Measurements from ENCODE around the gene TLR8. TPM values are rescaled to one million over a fixed set of nuclear protein-coding genes. Genes with fewer than 3 reads are reported as not detected.

The TLR8 gene
- total and polyA plus RNA-seq, 2 of the 13 experiments (the other 11 are each of a cell fraction or from before 2014, with no cell fraction given) = not detected

DNA sequence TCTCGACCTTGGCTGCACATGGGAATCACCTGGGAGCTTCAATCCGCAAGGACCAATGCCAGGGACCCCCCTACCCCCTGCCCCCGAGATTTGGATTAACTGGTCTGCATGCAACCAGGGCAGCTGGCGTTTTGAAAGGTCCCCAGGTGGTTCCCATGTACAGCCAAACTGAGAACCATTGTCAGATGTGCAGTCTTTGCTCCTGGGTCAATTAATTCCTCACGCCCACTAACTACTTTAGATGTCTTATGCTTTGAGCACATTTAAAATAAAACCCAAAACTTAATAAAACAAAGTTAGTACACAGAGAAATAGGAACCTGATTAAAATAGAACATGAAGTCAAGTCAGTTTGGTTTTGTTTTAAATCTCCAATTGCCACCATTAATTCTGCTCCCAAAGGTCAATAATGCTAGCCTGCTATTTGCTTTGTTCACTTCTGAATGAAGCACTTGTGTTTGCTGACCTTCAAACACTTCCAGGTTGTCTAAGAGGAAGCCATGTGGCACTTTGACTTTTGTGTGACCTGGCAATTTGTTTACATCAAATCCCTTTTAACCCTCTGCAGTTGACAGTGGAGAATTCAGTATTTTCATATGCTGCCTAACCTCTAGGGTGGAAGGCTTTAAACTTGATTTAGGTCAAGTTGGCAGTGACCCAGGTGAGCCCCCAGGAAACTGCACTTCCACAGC lies 41.3 kb downstream of the TLR8 start (continued):
- TF ChIP-seq ZNF160 (CRISPR knock-in tag; IDR thresholded peaks at IDR 0.05) = no peak
- TF ChIP-seq, protein P1, sequence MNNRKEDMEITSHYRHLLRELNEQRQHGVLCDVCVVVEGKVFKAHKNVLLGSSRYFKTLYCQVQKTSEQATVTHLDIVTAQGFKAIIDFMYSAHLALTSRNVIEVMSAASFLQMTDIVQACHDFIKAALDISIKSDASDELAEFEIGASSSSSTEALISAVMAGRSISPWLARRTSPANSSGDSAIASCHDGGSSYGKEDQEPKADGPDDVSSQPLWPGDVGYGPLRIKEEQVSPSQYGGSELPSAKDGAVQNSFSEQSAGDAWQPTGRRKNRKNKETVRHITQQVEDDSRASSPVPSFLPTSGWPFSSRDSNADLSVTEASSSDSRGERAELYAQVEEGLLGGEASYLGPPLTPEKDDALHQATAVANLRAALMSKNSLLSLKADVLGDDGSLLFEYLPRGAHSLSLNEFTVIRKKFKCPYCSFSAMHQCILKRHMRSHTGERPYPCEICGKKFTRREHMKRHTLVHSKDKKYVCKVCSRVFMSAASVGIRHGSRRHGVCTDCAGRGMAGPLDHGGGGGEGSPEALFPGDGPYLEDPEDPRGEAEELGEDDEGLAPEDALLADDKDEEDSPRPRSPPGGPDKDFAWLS (CRISPR knock-in tag; IDR thresholded peaks at IDR 0.05; ENCODE audit: borderline replicate concordance) = no peak
- no peak for TF ChIP-seq ZNF773 (CRISPR knock-in tag; IDR thresholded peaks at IDR 0.05; ENCODE audit: borderline replicate concordance)
- no peak for TF ChIP-seq NFE2 (CRISPR knock-in tag; IDR thresholded peaks at IDR 0.05)
- TF ChIP-seq EHMT2 (IDR thresholded peaks at IDR 0.05; ENCODE audit: borderline replicate concordance, low read depth, low read length) = peak; percentile 80; the same call in 1 of the 2 replicates
- TF ChIP-seq PHB2 (IDR thresholded peaks at IDR 0.05; ENCODE audit: partially characterized antibody) = no peak
- no peak for TF ChIP-seq SNAPC2 (CRISPR knock-in tag; IDR thresholded peaks at IDR 0.05)
- no peak for TF ChIP-seq KDM2A (CRISPR knock-in tag; IDR thresholded peaks at IDR 0.05; ENCODE audit: borderline replicate concordance, low read depth)
- TF ChIP-seq ELF3 (CRISPR knock-in tag; IDR thresholded peaks at IDR 0.05) = peak; percentile 77
- no peak for TF ChIP-seq JUN (CRISPR knock-in tag; IDR thresholded peaks at IDR 0.05)
- no peak for TF ChIP-seq ZC3H13 (CRISPR knock-in tag; IDR thresholded peaks at IDR 0.05)
- 0 out of 4 replicates have a peak, but pooled peaks of 1 of the 2 experiments have one; percentile 35 for TF ChIP-seq KLF16 (CRISPR knock-in tag; IDR thresholded peaks at IDR 0.05)

DNA sequence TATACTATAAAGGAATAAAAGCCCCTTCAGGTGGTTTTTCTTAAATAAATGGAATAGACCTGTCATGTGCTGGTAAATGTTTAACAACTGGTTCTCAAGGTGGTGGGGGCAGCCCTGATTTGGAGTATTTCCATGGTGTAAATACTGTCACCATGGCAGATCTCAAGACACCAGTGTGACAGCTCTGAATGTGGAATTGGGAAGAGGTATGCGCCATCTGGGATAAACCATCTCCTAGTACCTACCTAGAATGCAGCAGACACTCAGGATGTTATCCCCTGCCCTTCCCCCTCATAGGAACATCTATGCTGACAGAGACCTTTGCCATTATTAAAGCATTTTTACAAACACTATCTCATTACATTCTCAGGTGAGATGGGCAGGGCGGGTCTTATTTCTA lies 42.1 kb downstream of the TLR8 start:
- intact Hi-C loops (cut with micrococcal nuclease; ENCODE audit: unreplicated experiment) (no loop called here), in situ Hi-C loops (cut with HindIII; ENCODE audit: extremely low pct_ligation_motif_present, low pct_unique_long_range_greater_than_20kb) (no loop called here)
- FAIRE-seq (no peak), DNase-seq (ENCODE audit: low spot score) (no peak), ATAC-seq (no peak)
- Histone ChIP-seq H3K27ac (ENCODE audit: extremely low read length, insufficient read depth, low read length) (peak overlapping the region; percentile 71), H2AFZ (ENCODE audit: low read length) (no peak overlapping the region), H3K4me3 (replicated peaks in 1 of 3; ENCODE audit: insufficient read depth in 1 of 3, low read depth in 2 of 3, low read length in 3 of 3) (no peak overlapping the region), H3K27me3 (ENCODE audit: control insufficient read depth in 1 of 2, insufficient read depth in 2 of 2, low read length in 2 of 2) (no peaks in the 10 kb centered on the region), H3K9me3 (ENCODE audit: low read length) (no peaks in the 10 kb centered on the region), H3K9ac (ENCODE audit: insufficient read depth, low read depth, low read length) (no peak overlapping the region), H3K4me2 (ENCODE audit: low read depth, low read length) (no peak overlapping the region), H3K79me2 (ENCODE audit: insufficient read depth, low read length) (no peaks in the 10 kb centered on the region), H3K4me1 (ENCODE audit: insufficient read depth, low read length) (peaks cover 55% of the 10 kb centered on the region), H4K20me1 (ENCODE audit: insufficient read depth, low read length) (no peaks in the 10 kb centered on the region), H3K36me3 (replicated peaks in 1 of 2; ENCODE audit: control insufficient read depth in 1 of 2, insufficient read depth in 2 of 2, low read length in 2 of 2) (no peaks in the 10 kb centered on the region)
- ChIA-PET CTCF (ENCODE audit: low intra/inter-chr PET ratio, low total read pairs) (interaction anchor here (4.1 kb wide), 1 partner anchor 539 kb away, joined by 35 read pairs; no protein-coding TSS in a partner anchor), POLR2A (no interaction called here)
- 100% methylated on average over 1 of the region's 2 CpGs for WGBS (ENCODE audit: low lambda C conversion rate)
- no TSS peak for BruUV-seq (replicated peaks)
- TF ChIP-seq, protein P2, sequence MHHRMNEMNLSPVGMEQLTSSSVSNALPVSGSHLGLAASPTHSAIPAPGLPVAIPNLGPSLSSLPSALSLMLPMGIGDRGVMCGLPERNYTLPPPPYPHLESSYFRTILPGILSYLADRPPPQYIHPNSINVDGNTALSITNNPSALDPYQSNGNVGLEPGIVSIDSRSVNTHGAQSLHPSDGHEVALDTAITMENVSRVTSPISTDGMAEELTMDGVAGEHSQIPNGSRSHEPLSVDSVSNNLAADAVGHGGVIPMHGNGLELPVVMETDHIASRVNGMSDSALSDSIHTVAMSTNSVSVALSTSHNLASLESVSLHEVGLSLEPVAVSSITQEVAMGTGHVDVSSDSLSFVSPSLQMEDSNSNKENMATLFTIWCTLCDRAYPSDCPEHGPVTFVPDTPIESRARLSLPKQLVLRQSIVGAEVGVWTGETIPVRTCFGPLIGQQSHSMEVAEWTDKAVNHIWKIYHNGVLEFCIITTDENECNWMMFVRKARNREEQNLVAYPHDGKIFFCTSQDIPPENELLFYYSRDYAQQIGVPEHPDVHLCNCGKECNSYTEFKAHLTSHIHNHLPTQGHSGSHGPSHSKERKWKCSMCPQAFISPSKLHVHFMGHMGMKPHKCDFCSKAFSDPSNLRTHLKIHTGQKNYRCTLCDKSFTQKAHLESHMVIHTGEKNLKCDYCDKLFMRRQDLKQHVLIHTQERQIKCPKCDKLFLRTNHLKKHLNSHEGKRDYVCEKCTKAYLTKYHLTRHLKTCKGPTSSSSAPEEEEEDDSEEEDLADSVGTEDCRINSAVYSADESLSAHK (CRISPR knock-in tag; IDR thresholded peaks at IDR 0.05; ENCODE audit: borderline replicate concordance) = no peak
- TF ChIP-seq RFXAP (CRISPR knock-in tag; IDR thresholded peaks at IDR 0.05; ENCODE audit: borderline replicate concordance) = no peak
- TF ChIP-seq ZNF547 (CRISPR knock-in tag; IDR thresholded peaks at IDR 0.05) = no peak
- TF ChIP-seq POLR2A (IDR thresholded peaks at IDR 0.05; ENCODE audit: insufficient read depth in 1 of 2, low read depth in 2 of 2, low read length in 2 of 2) = no peak
- TF ChIP-seq ZNF546 (CRISPR knock-in tag; conservative IDR thresholded peaks at IDR 0.05) = no peak
- TF ChIP-seq GTF2F1 (IDR thresholded peaks at IDR 0.05; ENCODE audit: low read length) = no peak
- TF ChIP-seq MAFG (CRISPR knock-in tag; IDR thresholded peaks at IDR 0.05) = no peak
- TF ChIP-seq HNRNPH1 (optimal IDR thresholded peaks at IDR 0.05; ENCODE audit: low read depth, low read length) = no peak
- TF ChIP-seq ZSCAN21 (CRISPR knock-in tag; IDR thresholded peaks at IDR 0.05; ENCODE audit: borderline replicate concordance) = no peak

Measured in HepG2 (cell line).